ENCODE measurements around the gene DIP2C.
"Not testable (repeated sequence)": the region's sequence is repeated elsewhere in the genome, so short reads cannot be mapped to it uniquely, and the experiment has no call there.

The DIP2C gene

DNA sequence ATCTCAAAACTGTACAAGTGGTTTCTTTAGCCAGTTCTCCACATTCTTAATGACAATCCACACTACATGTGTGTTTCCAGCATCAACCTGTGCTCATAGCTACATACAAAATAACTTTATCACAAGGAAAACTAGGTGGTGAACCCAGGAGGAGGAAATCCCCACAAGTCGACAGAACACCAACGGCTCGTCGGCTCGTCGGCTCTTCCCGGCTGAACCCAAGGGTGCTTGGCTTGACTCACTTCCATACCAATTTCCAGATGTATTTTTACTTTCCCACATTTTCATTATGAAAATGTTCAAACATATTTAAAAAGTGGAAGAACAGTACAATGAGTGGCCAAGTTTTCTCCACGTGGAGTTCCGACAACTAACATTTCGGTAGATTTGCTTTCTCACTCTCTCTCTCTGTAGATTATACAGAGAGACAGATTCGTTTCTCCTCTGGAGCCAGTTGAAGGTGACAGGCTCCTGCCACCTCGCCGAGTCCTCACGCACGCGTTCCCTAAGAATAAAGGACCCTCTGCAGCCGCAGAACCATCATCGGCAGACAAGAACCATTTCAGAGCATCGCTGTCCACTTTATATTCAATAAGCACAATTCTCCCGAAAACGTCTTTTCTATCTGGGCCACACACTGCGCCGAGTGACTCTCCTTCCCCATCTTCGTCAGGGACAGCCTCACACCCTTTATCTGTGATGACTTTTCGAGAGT lies 53.3 kb downstream of the DIP2C start:
- H3K27me3 ChIP-seq (replicated peaks; ENCODE audit: control insufficient read depth, insufficient read depth, low read length), result no peaks in the 10 kb centered on the region

DNA sequence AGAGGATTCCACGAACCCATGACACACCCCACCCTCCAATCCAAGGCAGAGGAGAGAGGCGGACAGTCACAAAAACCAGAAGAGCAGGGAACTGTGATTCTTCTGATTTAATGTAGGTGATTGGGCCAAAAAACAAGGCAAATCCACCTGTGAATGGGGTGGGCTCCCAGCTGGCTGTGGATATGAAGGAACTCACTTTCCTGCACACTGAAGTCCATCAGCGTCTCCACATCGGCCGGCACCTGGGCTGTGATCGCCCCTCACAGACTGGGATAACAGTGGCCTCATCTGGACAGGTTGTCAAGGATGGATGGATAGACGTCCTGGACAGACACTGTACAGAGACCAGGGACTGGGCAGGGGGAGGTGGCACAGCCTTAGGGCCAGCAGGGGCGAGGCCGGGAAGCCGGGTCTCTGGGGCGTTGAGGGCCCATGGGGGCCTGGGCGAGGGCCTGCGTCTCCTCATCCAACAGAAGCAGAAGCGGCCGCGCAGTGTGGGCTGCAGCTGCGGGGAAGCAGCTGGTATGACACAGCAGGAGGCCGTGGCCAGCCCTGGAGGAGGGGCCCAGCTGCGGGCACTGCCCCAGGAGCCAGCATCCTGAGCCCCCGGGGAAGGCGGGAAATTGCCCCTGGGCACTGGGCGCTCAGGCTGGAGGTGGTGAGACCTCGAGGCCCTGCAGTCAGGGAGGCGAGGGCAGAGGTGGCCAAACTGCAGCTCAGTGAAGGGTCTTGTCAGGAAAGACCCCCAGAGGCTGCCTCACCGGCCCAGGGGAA lies 54.2 kb downstream of the DIP2C start:
- Histone ChIP-seq H3K4me3 (ENCODE audit: low read length) (no peak overlapping the region), H3K36me3 (ENCODE audit: control insufficient read depth, insufficient read depth, low read length, severe bottlenecking) (no peaks in the 10 kb centered on the region)
- DNase-seq (ENCODE audit: low read depth), result no peak

More for the DNA sequence above, 53.3 kb downstream of the DIP2C start:
- Histone ChIP-seq H3K36me3 (ENCODE audit: control insufficient read depth, insufficient read depth, low read length, severe bottlenecking) (no peaks in the 10 kb centered on the region), H3K9ac (ENCODE audit: low read length) (no peak overlapping the region), H3K4me3 (ENCODE audit: low read length) (no peak overlapping the region), H3K4me1 (ENCODE audit: control insufficient read depth, insufficient read depth, low read length) (no peaks in the 10 kb centered on the region), H3K9me3 (ENCODE audit: control insufficient read depth, low read length) (no peaks in the 10 kb centered on the region)
- no peak for DNase-seq (ENCODE audit: low read depth)

DNA sequence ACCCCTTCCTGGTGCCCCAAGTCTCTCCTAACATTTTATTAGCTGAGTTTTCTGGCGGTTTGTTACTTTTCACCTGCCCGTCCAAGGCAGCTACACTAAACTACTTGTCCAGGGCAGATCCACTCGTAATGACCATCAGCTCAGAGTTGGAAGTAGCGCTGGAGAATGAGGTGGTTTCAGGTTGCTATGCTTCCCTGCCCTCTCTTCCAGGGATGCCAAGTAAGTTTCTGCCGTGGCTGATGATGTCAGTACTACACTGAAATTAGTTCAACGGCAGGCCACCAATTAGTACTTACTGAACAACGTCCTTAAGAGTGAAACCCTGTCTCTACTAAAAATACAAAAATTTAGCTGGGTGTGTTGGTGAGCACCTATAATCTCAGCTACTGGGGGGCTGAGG lies 55.2 kb downstream of the DIP2C start:
- no peak for DNase-seq (ENCODE audit: low read depth)
- no peak overlapping the region for H3K9ac ChIP-seq (ENCODE audit: low read length)
- no peaks in the 10 kb centered on the region for H3K9me3 ChIP-seq (ENCODE audit: control insufficient read depth, low read length)
- H3K36me3 ChIP-seq (ENCODE audit: control insufficient read depth, insufficient read depth, low read length, severe bottlenecking), result peaks cover 4% of the 10 kb centered on the region
- H3K27me3 ChIP-seq (replicated peaks; ENCODE audit: control insufficient read depth, insufficient read depth, low read length), result no peaks in the 10 kb centered on the region
- H3K4me3 ChIP-seq (ENCODE audit: low read length), result no peak overlapping the region
- no peaks in the 10 kb centered on the region for H3K4me1 ChIP-seq (ENCODE audit: control insufficient read depth, insufficient read depth, low read length)

More for the DNA sequence above, 54.2 kb downstream of the DIP2C start:
- no peaks in the 10 kb centered on the region for H3K27me3 ChIP-seq (replicated peaks; ENCODE audit: control insufficient read depth, insufficient read depth, low read length)
- H3K9ac ChIP-seq (ENCODE audit: low read length), result no peak overlapping the region
- no peaks in the 10 kb centered on the region for H3K9me3 ChIP-seq (ENCODE audit: control insufficient read depth, low read length)
- no peaks in the 10 kb centered on the region for H3K4me1 ChIP-seq (ENCODE audit: control insufficient read depth, insufficient read depth, low read length)

DNA sequence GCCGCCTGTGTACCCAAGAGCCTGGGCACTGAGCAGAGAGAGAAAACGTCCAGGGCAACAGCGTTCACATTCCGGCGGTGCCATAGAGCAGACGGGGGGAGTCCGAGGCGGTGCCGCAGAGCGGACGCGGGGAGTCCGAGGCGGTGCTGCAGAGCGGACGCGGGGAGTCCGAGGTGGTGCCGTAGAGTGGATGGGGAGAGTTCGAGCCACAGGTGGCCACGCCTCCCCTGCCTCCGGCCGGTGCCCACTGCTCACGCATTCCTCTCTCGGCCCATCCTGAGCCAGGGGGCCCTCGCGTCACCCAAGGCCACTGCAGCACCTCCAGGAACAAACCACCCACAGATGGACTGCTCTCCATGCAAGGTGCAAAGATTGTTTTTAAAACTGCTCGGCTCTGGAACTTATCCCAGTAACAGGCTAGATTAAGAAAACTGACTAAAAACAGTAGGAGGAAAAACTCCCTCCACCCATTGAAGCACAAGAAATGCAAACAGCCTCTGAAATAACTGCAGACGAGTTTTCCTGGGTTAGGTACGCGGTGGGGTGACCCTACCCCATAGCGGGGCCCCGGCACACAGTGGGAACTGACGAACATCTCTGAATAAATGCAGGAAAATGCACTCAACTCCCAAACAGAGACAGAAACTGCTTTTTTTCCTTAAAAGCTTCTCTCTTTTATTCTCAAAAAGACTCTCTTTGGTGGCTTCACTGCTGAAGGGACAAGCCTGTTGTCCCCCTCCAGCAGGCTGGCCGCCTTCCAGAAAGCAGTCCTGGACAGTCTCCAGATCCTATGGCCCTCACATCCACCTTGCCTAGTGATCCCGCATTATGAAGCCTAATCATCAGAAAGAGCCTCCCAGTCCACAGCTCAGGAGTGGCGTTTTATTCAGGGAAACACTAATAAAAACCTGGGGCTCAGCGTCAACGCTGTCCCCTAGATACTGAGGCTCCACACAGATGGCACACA lies 55.9 kb downstream of the DIP2C start:
- H3K9ac ChIP-seq (ENCODE audit: low read length), result no peak overlapping the region
- peaks cover 5% of the 10 kb centered on the region for H3K36me3 ChIP-seq (ENCODE audit: control insufficient read depth, insufficient read depth, low read length, severe bottlenecking)
- DNase-seq (ENCODE audit: low read depth), result no peak
- no peak overlapping the region for H3K4me3 ChIP-seq (ENCODE audit: low read length)
- no peaks in the 10 kb centered on the region for H3K27me3 ChIP-seq (replicated peaks; ENCODE audit: control insufficient read depth, insufficient read depth, low read length)
- H3K4me1 ChIP-seq (ENCODE audit: control insufficient read depth, insufficient read depth, low read length), result no peaks in the 10 kb centered on the region
- H3K9me3 ChIP-seq (ENCODE audit: control insufficient read depth, low read length), result no peaks in the 10 kb centered on the region

DNA sequence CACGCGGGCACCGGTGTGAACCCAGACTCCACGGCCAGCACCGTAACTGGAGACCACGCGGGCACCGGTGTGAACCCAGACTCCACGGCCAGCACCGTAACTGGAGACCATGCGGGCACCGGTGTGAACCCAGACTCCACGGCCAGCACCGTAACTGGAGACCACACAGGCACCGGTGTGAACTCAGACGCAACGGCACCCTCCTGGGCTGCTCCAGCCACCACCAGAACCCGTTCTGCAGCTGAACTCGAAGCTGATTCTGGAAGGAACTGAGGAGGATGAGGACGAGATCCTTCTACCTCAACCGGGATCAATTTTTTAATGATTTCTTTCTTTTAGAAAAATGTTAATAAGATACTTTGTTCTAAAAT lies 56.7 kb downstream of the DIP2C start:
- not testable (repeated sequence) for H3K4me1 ChIP-seq (ENCODE audit: control insufficient read depth, insufficient read depth, low read length); H3K9me3 ChIP-seq (ENCODE audit: control insufficient read depth, low read length); H3K36me3 ChIP-seq (ENCODE audit: control insufficient read depth, insufficient read depth, low read length, severe bottlenecking); H3K9ac ChIP-seq (ENCODE audit: low read length); DNase-seq (ENCODE audit: low read depth); H3K27me3 ChIP-seq (replicated peaks; ENCODE audit: control insufficient read depth, insufficient read depth, low read length); H3K4me3 ChIP-seq (ENCODE audit: low read length)

DNA sequence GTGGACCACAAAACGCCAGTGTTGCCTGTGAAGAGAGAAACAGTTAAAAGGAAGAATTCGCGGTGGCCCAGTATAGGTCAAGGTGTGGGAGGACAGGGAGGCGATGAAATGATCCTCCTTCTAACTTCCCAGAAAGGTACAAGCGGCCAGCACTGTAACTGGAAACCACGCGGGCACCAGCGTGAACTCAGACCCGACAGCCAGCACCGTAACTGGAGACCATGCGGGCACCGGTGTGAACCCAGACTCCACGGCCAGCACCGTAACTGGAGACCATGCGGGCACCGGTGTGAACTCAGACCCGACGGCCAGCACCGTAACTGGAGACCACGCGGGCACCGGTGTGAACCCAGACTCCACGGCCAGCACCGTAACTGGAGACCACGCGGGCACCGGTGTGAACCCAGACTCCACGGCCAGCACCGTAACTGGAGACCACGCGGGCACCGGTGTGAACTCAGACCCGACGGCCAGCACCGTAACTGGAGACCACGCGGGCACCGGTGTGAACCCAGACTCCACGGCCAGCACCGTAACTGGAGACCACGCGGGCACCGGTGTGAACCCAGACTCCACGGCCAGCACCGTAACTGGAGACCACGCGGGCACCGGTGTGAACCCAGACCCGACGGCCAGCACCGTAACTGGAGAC lies 57.2 kb downstream of the DIP2C start:
- H3K36me3 ChIP-seq (ENCODE audit: control insufficient read depth, insufficient read depth, low read length, severe bottlenecking); H3K27me3 ChIP-seq (replicated peaks; ENCODE audit: control insufficient read depth, insufficient read depth, low read length); H3K4me3 ChIP-seq (ENCODE audit: low read length); DNase-seq (ENCODE audit: low read depth); H3K9me3 ChIP-seq (ENCODE audit: control insufficient read depth, low read length); H3K4me1 ChIP-seq (ENCODE audit: control insufficient read depth, insufficient read depth, low read length); H3K9ac ChIP-seq (ENCODE audit: low read length): not testable (repeated sequence)

DNA sequence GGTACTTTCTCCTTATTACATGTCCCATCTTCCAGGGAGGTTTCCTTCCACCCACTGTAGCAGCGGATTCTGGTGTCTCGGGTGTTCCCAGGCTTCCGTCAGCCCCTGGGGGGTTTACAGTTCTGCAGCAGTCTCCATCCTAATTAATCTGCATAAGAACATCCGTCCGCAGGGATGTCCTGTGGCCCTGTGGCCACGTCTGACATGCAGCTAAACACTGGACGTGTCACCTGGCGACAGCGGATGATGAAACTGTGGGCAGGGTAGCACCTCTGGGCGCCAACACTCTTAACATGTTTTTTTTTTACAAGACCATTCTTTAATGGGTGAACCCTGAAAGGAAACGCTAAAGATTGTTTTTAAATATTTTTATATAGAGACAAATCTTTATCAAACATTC lies 58.2 kb downstream of the DIP2C start:
- Histone ChIP-seq H3K4me3 (ENCODE audit: low read length) (no peak overlapping the region), H3K9ac (ENCODE audit: low read length) (no peak overlapping the region), H3K36me3 (ENCODE audit: control insufficient read depth, insufficient read depth, low read length, severe bottlenecking) (peaks cover 5% of the 10 kb centered on the region), H3K4me1 (ENCODE audit: control insufficient read depth, insufficient read depth, low read length) (no peaks in the 10 kb centered on the region), H3K27me3 (replicated peaks; ENCODE audit: control insufficient read depth, insufficient read depth, low read length) (no peaks in the 10 kb centered on the region), H3K9me3 (ENCODE audit: control insufficient read depth, low read length) (no peaks in the 10 kb centered on the region)
- DNase-seq (ENCODE audit: low read depth), result no peak

DNA sequence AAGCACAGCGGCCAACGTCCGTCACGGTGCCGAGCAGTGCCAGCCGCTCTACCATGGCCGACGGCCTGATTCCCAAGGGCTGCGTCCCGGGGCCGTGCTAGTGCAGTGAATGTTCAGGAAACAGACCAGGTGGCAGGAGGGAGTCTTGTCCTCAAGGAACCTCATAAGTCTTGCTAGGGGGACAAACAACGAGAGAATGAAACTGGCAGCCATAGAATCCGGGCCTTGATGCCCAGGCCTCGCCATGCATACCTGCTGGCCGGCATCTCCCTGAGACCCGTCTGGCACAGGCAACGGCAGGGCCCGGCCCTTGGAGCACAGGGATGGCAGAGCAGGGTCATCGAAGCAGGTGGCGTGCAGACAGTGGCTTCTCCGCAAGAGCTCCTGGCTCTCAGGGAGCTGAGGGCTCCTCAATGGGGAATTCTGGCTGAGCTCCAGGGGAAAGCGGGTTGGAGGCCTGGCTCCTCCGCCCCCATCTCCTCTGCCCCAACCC lies 58.8 kb downstream of the DIP2C start:
- H3K27me3 ChIP-seq (replicated peaks; ENCODE audit: control insufficient read depth, insufficient read depth, low read length), result no peaks in the 10 kb centered on the region
- no peak overlapping the region for H3K9ac ChIP-seq (ENCODE audit: low read length)
- no peaks in the 10 kb centered on the region for H3K9me3 ChIP-seq (ENCODE audit: control insufficient read depth, low read length)
- no peak overlapping the region for H3K4me3 ChIP-seq (ENCODE audit: low read length)
- H3K36me3 ChIP-seq (ENCODE audit: control insufficient read depth, insufficient read depth, low read length, severe bottlenecking), result peaks cover 5% of the 10 kb centered on the region
- no peak for DNase-seq (ENCODE audit: low read depth)
- peaks cover 6% of the 10 kb centered on the region for H3K4me1 ChIP-seq (ENCODE audit: control insufficient read depth, insufficient read depth, low read length)

DNA sequence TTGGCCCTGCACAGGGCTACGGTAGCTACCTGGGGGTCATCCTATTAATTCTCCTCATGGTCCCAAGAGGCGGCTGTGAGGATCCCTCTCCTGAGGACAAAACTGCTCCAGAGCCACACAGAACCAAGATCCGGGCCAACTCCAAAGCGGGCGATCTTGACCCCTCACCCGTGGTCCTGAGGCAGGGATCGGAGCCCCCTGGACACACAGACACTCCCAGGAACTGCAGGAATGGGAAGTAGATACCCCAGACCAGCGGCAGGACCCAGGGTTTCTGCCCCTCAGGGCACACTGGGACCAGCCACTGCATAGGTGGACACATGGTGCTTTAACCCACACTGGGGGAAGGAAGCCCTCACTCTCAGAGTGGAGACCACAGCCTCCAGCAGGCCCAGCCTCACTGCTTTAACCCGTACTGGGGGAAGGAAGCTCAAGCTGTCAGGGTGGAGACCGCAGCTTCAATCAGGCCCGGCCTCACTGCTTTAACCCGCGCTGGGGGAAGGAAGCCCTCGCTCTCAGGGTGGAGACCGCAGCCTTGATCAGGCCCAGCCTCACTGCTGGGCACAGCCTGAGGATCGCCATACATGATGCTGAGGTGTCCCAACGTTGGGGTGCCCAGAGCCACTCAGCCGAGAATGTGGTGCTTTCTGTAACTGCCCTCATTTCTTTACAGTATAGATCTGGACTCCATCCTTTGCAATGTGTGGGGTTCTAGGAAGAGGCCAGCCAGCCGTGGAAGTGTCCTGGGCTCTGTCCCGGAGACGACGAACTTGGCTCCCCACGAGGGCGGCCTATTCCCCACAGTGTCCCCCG lies 60.1 kb downstream of the DIP2C start:
- no peak for DNase-seq (ENCODE audit: low read depth)
- Histone ChIP-seq H3K9me3 (ENCODE audit: control insufficient read depth, low read length) (no peaks in the 10 kb centered on the region), H3K9ac (ENCODE audit: low read length) (no peak overlapping the region), H3K4me1 (ENCODE audit: control insufficient read depth, insufficient read depth, low read length) (peaks cover 17% of the 10 kb centered on the region), H3K4me3 (ENCODE audit: low read length) (no peak overlapping the region), H3K36me3 (ENCODE audit: control insufficient read depth, insufficient read depth, low read length, severe bottlenecking) (peaks cover 5% of the 10 kb centered on the region), H3K27me3 (replicated peaks; ENCODE audit: control insufficient read depth, insufficient read depth, low read length) (no peaks in the 10 kb centered on the region)

DNA sequence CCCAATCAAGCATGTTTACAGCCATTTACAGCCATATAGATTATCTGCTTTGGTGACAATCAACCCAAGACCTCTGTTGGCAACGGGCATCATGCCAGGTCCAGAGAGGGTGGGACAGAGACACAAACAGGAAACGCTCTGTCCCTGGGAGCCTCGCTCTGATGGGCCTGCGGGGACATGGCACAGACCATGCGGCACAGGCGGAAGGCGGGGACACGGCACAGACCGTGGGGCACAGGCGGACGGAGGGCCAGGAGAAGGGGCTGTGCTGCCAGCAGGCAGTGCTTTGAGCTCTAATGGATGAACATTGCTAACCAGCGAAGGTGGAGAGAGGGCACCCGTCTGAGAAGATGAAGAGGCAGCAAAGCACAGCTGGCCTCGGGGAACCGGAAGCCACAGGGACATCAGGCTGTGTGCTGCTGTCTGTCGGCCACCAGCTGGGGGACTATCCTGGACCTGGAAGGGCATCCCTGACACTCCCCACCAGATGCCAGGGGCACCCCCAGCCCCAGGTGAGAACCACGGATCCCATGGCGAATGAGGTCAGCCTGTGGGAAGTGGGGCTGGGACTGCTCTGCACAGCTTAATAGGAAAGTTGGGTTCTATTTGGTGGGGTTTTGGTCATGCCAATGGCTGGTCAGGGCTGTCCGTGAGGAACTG lies 61.0 kb downstream of the DIP2C start:
- Histone ChIP-seq H3K4me1 (ENCODE audit: control insufficient read depth, insufficient read depth, low read length) (peaks cover 23% of the 10 kb centered on the region), H3K9ac (ENCODE audit: low read length) (no peak overlapping the region), H3K27me3 (replicated peaks; ENCODE audit: control insufficient read depth, insufficient read depth, low read length) (no peaks in the 10 kb centered on the region), H3K9me3 (ENCODE audit: control insufficient read depth, low read length) (no peaks in the 10 kb centered on the region), H3K4me3 (ENCODE audit: low read length) (no peak overlapping the region), H3K36me3 (ENCODE audit: control insufficient read depth, insufficient read depth, low read length, severe bottlenecking) (peaks cover 5% of the 10 kb centered on the region)
- no peak for DNase-seq (ENCODE audit: low read depth)

Measured in adipocyte (in vitro differentiated cells).